ENCODE measurements around the gene MATN1. TPM values are rescaled to one million over a fixed set of nuclear protein-coding genes. Genes with fewer than 3 reads are reported as not detected.

MATN1 gene
- total and polyA plus RNA-seq, 2 experiments from 2014 or later: 0.47 to 3.7 TPM

- Histone ChIP-seq H3K9me3 (ENCODE audit: low read depth) (no peaks in the 10 kb centered on the region), H3K4me2 (no peak overlapping the region), H4K20me1 (ENCODE audit: insufficient read depth, poor library complexity, severe bottlenecking) (no peaks in the 10 kb centered on the region), H3K27ac (peak overlapping the region; percentile 17), H3K4me3 (no peak overlapping the region), H3K36me3 (replicated peaks; ENCODE audit: insufficient read depth, low read depth) (no peaks in the 10 kb centered on the region), H3K4me1 (ENCODE audit: insufficient read depth) (peaks cover 21% of the 10 kb centered on the region), H3K9me2 (replicated peaks; ENCODE audit: insufficient read depth) (no peaks in the 10 kb centered on the region), H2AFZ (no peak overlapping the region), H3K79me2 (no peaks in the 10 kb centered on the region), H3K27me3 (no peaks in the 10 kb centered on the region)
- DNase-seq (ENCODE audit: low spot score): no peak
- 61% methylated on average over 7 of the region's 7 CpGs for WGBS (ENCODE audit: low lambda C conversion rate, missing lambda C conversion rate)
- no peak for TF ChIP-seq EZH2 (IDR thresholded peaks at IDR 0.05; ENCODE audit: borderline replicate concordance)
- no peak for TF ChIP-seq EZH2phosphoT487 (IDR thresholded peaks at IDR 0.05; ENCODE audit: low read depth, severe bottlenecking, unreplicated experiment)
- TF ChIP-seq, protein P1, sequence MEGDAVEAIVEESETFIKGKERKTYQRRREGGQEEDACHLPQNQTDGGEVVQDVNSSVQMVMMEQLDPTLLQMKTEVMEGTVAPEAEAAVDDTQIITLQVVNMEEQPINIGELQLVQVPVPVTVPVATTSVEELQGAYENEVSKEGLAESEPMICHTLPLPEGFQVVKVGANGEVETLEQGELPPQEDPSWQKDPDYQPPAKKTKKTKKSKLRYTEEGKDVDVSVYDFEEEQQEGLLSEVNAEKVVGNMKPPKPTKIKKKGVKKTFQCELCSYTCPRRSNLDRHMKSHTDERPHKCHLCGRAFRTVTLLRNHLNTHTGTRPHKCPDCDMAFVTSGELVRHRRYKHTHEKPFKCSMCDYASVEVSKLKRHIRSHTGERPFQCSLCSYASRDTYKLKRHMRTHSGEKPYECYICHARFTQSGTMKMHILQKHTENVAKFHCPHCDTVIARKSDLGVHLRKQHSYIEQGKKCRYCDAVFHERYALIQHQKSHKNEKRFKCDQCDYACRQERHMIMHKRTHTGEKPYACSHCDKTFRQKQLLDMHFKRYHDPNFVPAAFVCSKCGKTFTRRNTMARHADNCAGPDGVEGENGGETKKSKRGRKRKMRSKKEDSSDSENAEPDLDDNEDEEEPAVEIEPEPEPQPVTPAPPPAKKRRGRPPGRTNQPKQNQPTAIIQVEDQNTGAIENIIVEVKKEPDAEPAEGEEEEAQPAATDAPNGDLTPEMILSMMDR (IDR thresholded peaks at IDR 0.05; ENCODE audit: poor library complexity): no peak
Measured at GRCh38 chr1:30726236-30726635, 2.9 kb upstream of the MATN1 start.

- no peaks in the 10 kb centered on the region for H3K36me3 ChIP-seq (replicated peaks; ENCODE audit: insufficient read depth, low read depth)
- 89% methylated on average over 17 of the region's 17 CpGs for WGBS (ENCODE audit: low lambda C conversion rate, missing lambda C conversion rate)
- no peak overlapping the region for H3K4me2 ChIP-seq
- H3K9me2 ChIP-seq (replicated peaks; ENCODE audit: insufficient read depth): no peaks in the 10 kb centered on the region
- no peak overlapping the region for H3K4me3 ChIP-seq
- DNase-seq (ENCODE audit: low spot score): no peak
- no peak overlapping the region for H2AFZ ChIP-seq
- H4K20me1 ChIP-seq (ENCODE audit: insufficient read depth, poor library complexity, severe bottlenecking): no peaks in the 10 kb centered on the region
- TF ChIP-seq, protein P1 (IDR thresholded peaks at IDR 0.05; ENCODE audit: poor library complexity): no peak
- TF ChIP-seq EZH2phosphoT487 (IDR thresholded peaks at IDR 0.05; ENCODE audit: low read depth, severe bottlenecking, unreplicated experiment): no peak
- TF ChIP-seq EZH2 (IDR thresholded peaks at IDR 0.05; ENCODE audit: borderline replicate concordance): no peak
- H3K79me2 ChIP-seq: no peaks in the 10 kb centered on the region
- no peaks in the 10 kb centered on the region for H3K9me3 ChIP-seq (ENCODE audit: low read depth)
- peaks cover 21% of the 10 kb centered on the region for H3K4me1 ChIP-seq (ENCODE audit: insufficient read depth)
- H3K27ac ChIP-seq: peak overlapping the region; percentile 17
- H3K27me3 ChIP-seq: no peaks in the 10 kb centered on the region
Measured at GRCh38 chr1:30725450-30726095, 2.2 kb upstream of the MATN1 start.

- no peaks in the 10 kb centered on the region for H3K9me3 ChIP-seq (ENCODE audit: low read depth)
- no peak overlapping the region for H3K27ac ChIP-seq
- no peak overlapping the region for H2AFZ ChIP-seq
- no peaks in the 10 kb centered on the region for H4K20me1 ChIP-seq (ENCODE audit: insufficient read depth, poor library complexity, severe bottlenecking)
- no peak for DNase-seq (ENCODE audit: low spot score)
- H3K27me3 ChIP-seq: no peaks in the 10 kb centered on the region
- H3K4me1 ChIP-seq (ENCODE audit: insufficient read depth): peaks cover 21% of the 10 kb centered on the region
- TF ChIP-seq, protein P1 (IDR thresholded peaks at IDR 0.05; ENCODE audit: poor library complexity): no peak
- no peak for TF ChIP-seq EZH2 (IDR thresholded peaks at IDR 0.05; ENCODE audit: borderline replicate concordance)
- no peak for TF ChIP-seq EZH2phosphoT487 (IDR thresholded peaks at IDR 0.05; ENCODE audit: low read depth, severe bottlenecking, unreplicated experiment)
- 95% methylated on average over 5 of the region's 5 CpGs for WGBS (ENCODE audit: low lambda C conversion rate, missing lambda C conversion rate)
- H3K79me2 ChIP-seq: no peaks in the 10 kb centered on the region
- no peaks in the 10 kb centered on the region for H3K36me3 ChIP-seq (replicated peaks; ENCODE audit: insufficient read depth, low read depth)
- H3K4me2 ChIP-seq: no peak overlapping the region
- H3K4me3 ChIP-seq: no peak overlapping the region
- H3K9me2 ChIP-seq (replicated peaks; ENCODE audit: insufficient read depth): no peaks in the 10 kb centered on the region
Measured at GRCh38 chr1:30724655-30725421, 1.5 kb upstream of the MATN1 start.
